SKM-1 treated with dmso at 0.1 percent for 144 hours (cell line): Measurements from ENCODE around the gene NOL12.

Source experiments
- DNase-seq: peaks from one replicate; lab custom pipeline; 2025; ENCODE audit not compliant: unreplicated experiment; lab: John Stamatoyannopoulos, UW

NOL12 gene

DNA sequence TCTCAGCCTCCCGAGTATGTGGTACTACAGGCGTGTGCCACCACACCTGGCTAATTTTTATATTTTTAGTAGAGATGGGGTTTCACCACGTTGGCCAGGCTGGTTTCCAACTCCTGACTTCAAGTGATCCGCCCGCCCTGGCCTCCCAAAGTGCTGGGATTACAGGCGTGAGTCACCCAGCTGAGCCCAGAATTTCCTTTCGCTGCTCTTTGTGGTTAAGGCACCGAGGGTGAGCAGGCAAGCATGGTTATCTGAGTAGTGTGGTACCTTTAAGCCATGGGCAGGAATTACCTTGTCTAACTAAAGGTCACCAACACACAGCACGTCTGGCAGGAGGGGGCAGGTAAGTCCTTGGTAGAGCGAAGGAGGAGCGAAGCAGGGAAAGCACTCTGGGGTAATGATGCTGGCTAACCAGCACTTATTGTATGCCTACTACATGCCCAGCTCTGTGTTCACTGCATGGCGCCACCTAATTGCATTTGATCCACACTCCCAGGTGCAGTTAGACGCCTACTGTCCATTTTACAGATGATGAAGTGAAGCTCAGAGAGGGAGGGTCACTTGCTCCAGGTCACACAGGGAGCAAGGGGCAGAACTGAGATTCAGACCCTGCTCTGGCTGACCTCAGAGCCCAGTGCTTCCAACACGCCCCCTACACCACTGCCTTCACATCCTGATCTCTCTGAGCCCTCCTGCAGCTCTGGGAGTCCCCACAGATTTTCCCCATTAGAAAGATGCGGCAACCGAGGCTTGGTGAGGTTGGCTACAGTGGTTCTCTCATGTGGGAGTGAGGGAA is 56.4 kb downstream of the NOL12 start:
- peak; percentile 24 for DNase-seq
